Measurements from ENCODE around the gene ZEB2. TPM values are rescaled to one million over a fixed set of nuclear protein-coding genes. Genes with fewer than 3 reads are reported as not detected.

ZEB2 gene
- total RNA-seq, 1 experiment from 2014 or later = 1.2 TPM

DNA sequence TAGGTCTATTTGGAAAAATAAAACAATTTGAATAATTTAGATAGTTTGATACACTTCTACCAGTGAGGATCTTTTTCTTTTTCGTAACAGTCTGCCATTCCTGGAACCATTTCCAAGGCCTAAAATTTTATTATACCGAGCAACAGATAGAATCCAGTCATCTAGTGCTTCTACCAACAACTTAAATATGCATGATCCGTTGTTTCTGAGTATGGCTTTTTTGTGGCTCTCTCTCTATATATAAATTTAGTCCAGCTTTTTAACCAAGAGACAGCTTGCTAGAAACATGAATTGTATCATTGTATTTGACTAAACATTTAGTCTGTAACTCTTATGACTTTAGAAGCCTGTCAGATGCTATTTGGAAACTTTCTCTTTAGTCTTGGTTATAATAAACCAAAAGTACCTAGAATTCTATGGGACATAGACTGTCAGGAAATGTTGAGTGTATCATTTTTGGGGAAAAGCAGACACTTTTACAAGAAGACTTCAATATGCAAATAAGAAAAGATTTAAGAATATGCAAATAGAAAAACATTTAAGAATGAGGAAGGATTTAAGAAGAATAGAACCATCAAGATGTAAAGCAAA is 161.4 kb downstream of the ZEB2 start:
- Histone ChIP-seq H2BK20ac (ENCODE audit: low read depth, low read length, poor library complexity, severe bottlenecking) (no peak overlapping the region), H2AFZ (ENCODE audit: low read length) (no peak overlapping the region), H4K20me1 (ENCODE audit: control insufficient read depth, insufficient read depth, insufficient read length) (no peaks in the 10 kb centered on the region), H3K79me2 (ENCODE audit: insufficient read depth, low read length) (no peaks in the 10 kb centered on the region), H3K14ac (ENCODE audit: insufficient read depth, low read length) (no peak overlapping the region), H3K79me1 (ENCODE audit: insufficient read depth, low read depth, low read length, poor library complexity, severe bottlenecking) (no peaks in the 10 kb centered on the region), H2BK12ac (ENCODE audit: insufficient read length, low read depth, low read length) (no peak overlapping the region), H3T11ph (ENCODE audit: low read length) (no peak overlapping the region), H3K18ac (ENCODE audit: insufficient read length, low read depth, low read length) (no peak overlapping the region), H4K91ac (ENCODE audit: insufficient read length, low read depth, low read length) (no peak overlapping the region), H3K27ac (ENCODE audit: insufficient read length, low read depth, low read length) (no peak overlapping the region), H3K56ac (ENCODE audit: insufficient read length, low read depth, low read length) (no peak overlapping the region), H3K27me3 (ENCODE audit: insufficient read depth, low read length) (no peaks in the 10 kb centered on the region), H4K8ac (replicated peaks; ENCODE audit: insufficient read length, low read depth, low read length) (no peak overlapping the region), H4K5ac (ENCODE audit: insufficient read length, low read depth, low read length) (no peak overlapping the region), H3K4me2 (ENCODE audit: insufficient read depth, insufficient read length, low read length) (no peak overlapping the region), H2BK5ac (ENCODE audit: insufficient read length, low read length) (no peak overlapping the region), H2AK5ac (ENCODE audit: insufficient read length, low read length) (no peak overlapping the region), H3K9me3 (ENCODE audit: control insufficient read depth, low read depth, low read length) (no peaks in the 10 kb centered on the region), H2BK120ac (ENCODE audit: low read depth, low read length, poor library complexity, severe bottlenecking) (no peak overlapping the region), H2BK15ac (ENCODE audit: low read depth, low read length) (no peak overlapping the region), H3K9ac (ENCODE audit: extremely low read depth, insufficient read length, low read length) (no peak overlapping the region), H3K4me1 (ENCODE audit: insufficient read depth, low read length) (peaks cover 2% of the 10 kb centered on the region; the same call in 1 of the 2 replicates), H3K23me2 (ENCODE audit: insufficient read length, low read depth, low read length, poor library complexity, severe bottlenecking) (no peaks in the 10 kb centered on the region), H3K23ac (ENCODE audit: insufficient read length, low read depth, low read length) (no peak overlapping the region), H3K4ac (ENCODE audit: low read depth, low read length) (no peak overlapping the region)
- no CpG with 5 or more reads among the region's 3 CpGs for WGBS (ENCODE audit: extremely low coverage, insufficient read length, low lambda C conversion rate)
- Mint-ChIP-seq H3K9me3 (no peaks in the 10 kb centered on the region; a peak in 1 of 5 replicates), H3K4me3 (no peak overlapping the region), H3K4me1 (peaks cover 0 to 5% of the 10 kb centered on the region in 2 experiments; a peak in 2 of 4 replicates), H3K36me3 (ENCODE audit: insufficient read depth in 1 of 3, low read depth in 3 of 3) (no peaks in the 10 kb centered on the region), H3K27me3 (ENCODE audit: low read depth) (peaks cover 1% of the 10 kb centered on the region; the same call in 1 of the 2 replicates), H3K27ac (no peak overlapping the region)
- TF ChIP-seq, protein P1, sequence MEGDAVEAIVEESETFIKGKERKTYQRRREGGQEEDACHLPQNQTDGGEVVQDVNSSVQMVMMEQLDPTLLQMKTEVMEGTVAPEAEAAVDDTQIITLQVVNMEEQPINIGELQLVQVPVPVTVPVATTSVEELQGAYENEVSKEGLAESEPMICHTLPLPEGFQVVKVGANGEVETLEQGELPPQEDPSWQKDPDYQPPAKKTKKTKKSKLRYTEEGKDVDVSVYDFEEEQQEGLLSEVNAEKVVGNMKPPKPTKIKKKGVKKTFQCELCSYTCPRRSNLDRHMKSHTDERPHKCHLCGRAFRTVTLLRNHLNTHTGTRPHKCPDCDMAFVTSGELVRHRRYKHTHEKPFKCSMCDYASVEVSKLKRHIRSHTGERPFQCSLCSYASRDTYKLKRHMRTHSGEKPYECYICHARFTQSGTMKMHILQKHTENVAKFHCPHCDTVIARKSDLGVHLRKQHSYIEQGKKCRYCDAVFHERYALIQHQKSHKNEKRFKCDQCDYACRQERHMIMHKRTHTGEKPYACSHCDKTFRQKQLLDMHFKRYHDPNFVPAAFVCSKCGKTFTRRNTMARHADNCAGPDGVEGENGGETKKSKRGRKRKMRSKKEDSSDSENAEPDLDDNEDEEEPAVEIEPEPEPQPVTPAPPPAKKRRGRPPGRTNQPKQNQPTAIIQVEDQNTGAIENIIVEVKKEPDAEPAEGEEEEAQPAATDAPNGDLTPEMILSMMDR (conservative IDR thresholded peaks at IDR 0.05) = no peak
- no peak for DNase-seq

All from H9 (cell line).